Panc1 (cell line): ENCODE data around the gene PLXNC1.

Experiments used
- POLR2AphosphoS5 ChIP-seq: IDR thresholded peaks from 2 replicates; pipeline ENCODE4 v1.6.1; 2012; ENCODE audit warnings: mild to moderate bottlenecking, low read depth, low read length, moderate library complexity
- SIN3A ChIP-seq: IDR thresholded peaks from 2 replicates; pipeline ENCODE4 v1.6.1; 2012; ENCODE audit warnings: low read depth, mild to moderate bottlenecking, low read length, moderate library complexity, borderline replicate concordance; ENCODE audit not compliant: insufficient read depth
- TF ChIP-seq, protein P1 (sequence below): fragments of 450-650 bp; IDR thresholded peaks from 2 replicates; pipeline ENCODE4 v1.5.1; 2017; ENCODE audit warnings: mild to moderate bottlenecking
- TF ChIP-seq, protein P2 (sequence below), 2 experiments: IDR thresholded peaks; 2 replicates each; pipeline ENCODE4 v1.6.1; 2011 to 2012; ENCODE audit warnings: low read depth in 2 of 2, control low read depth in 1 of 2, low read length in 1 of 2, mild to moderate bottlenecking in 1 of 2, moderate library complexity in 1 of 2; ENCODE audit not compliant: insufficient read depth in 1 of 2

DNA sequence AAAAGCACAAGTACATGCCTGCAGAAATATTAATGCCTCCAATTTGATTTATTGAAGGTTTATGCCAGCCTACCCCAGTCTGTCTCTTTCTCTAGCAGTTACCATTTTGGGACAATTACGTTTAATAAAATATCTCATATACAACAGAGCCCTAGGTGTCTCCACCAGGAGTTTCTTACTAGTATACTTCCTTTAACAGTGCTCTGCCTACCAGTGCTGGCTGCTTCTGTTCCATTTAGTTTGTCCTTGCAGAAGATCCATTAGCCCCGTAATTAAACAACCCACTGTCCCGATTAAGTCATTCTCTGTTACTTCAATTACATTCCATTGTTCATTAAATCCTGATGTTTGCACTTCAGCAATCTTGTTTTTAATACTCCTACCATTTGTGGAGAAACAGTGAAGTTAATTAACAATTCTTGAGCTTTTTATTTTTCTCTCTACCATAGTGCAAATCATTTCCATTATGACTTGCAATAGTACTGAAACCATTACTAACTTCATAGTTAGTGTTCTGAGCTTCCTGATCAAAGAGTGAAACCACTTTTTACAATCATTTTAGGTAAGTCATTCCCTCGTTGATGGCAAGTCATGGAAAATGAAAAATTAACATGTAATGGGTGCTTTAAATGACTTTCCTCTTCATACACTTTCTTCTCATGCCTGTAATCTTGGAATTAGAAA is 121.1 kb downstream of the PLXNC1 start:
- TF ChIP-seq, protein P1, sequence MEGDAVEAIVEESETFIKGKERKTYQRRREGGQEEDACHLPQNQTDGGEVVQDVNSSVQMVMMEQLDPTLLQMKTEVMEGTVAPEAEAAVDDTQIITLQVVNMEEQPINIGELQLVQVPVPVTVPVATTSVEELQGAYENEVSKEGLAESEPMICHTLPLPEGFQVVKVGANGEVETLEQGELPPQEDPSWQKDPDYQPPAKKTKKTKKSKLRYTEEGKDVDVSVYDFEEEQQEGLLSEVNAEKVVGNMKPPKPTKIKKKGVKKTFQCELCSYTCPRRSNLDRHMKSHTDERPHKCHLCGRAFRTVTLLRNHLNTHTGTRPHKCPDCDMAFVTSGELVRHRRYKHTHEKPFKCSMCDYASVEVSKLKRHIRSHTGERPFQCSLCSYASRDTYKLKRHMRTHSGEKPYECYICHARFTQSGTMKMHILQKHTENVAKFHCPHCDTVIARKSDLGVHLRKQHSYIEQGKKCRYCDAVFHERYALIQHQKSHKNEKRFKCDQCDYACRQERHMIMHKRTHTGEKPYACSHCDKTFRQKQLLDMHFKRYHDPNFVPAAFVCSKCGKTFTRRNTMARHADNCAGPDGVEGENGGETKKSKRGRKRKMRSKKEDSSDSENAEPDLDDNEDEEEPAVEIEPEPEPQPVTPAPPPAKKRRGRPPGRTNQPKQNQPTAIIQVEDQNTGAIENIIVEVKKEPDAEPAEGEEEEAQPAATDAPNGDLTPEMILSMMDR = no peak
- TF ChIP-seq POLR2AphosphoS5 (no peak), SIN3A (no peak)
- TF ChIP-seq, protein P2, sequence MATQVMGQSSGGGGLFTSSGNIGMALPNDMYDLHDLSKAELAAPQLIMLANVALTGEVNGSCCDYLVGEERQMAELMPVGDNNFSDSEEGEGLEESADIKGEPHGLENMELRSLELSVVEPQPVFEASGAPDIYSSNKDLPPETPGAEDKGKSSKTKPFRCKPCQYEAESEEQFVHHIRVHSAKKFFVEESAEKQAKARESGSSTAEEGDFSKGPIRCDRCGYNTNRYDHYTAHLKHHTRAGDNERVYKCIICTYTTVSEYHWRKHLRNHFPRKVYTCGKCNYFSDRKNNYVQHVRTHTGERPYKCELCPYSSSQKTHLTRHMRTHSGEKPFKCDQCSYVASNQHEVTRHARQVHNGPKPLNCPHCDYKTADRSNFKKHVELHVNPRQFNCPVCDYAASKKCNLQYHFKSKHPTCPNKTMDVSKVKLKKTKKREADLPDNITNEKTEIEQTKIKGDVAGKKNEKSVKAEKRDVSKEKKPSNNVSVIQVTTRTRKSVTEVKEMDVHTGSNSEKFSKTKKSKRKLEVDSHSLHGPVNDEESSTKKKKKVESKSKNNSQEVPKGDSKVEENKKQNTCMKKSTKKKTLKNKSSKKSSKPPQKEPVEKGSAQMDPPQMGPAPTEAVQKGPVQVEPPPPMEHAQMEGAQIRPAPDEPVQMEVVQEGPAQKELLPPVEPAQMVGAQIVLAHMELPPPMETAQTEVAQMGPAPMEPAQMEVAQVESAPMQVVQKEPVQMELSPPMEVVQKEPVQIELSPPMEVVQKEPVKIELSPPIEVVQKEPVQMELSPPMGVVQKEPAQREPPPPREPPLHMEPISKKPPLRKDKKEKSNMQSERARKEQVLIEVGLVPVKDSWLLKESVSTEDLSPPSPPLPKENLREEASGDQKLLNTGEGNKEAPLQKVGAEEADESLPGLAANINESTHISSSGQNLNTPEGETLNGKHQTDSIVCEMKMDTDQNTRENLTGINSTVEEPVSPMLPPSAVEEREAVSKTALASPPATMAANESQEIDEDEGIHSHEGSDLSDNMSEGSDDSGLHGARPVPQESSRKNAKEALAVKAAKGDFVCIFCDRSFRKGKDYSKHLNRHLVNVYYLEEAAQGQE (IDR thresholded peaks at IDR 0.05; ENCODE audit: insufficient read depth in 1 of 2, low read depth in 2 of 2, low read length in 1 of 2) = no peak
